Measurements from ENCODE around the gene UHMK1.
"Not testable (repeated sequence)": the region's sequence is repeated elsewhere in the genome, so short reads cannot be mapped to it uniquely, and the experiment has no call there.

DNA sequence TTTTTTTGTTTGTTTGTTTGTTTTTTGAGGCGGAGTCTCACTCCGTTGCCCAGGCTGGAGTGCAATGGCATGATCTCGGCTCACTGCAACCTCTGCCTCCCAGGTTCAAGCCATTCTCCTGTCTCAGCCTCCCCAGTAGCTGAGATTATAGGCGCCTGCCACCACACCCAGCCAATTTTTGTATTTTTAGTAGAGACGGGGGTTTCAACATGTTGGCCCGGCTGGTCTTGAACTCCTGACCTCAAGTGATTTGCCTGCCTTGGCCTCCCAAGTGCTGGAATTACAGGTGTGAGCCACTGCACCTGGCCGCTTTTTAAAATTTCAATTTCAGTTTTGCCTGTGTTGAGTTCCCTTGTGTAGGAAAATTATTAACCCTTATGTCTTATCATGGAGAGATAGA, 73.5 kb downstream of the UHMK1 start:
- not testable (repeated sequence) for TF ChIP-seq CTCF (IDR thresholded peaks at IDR 0.05); POLR2AphosphoS5 (IDR thresholded peaks at IDR 0.05; ENCODE audit: low read depth, low read length); TCF7L2 (IDR thresholded peaks at IDR 0.05; ENCODE audit: low read depth, low read length); SIN3A (IDR thresholded peaks at IDR 0.05; ENCODE audit: borderline replicate concordance, insufficient read depth, low read depth, low read length)
- TF ChIP-seq, protein P1, sequence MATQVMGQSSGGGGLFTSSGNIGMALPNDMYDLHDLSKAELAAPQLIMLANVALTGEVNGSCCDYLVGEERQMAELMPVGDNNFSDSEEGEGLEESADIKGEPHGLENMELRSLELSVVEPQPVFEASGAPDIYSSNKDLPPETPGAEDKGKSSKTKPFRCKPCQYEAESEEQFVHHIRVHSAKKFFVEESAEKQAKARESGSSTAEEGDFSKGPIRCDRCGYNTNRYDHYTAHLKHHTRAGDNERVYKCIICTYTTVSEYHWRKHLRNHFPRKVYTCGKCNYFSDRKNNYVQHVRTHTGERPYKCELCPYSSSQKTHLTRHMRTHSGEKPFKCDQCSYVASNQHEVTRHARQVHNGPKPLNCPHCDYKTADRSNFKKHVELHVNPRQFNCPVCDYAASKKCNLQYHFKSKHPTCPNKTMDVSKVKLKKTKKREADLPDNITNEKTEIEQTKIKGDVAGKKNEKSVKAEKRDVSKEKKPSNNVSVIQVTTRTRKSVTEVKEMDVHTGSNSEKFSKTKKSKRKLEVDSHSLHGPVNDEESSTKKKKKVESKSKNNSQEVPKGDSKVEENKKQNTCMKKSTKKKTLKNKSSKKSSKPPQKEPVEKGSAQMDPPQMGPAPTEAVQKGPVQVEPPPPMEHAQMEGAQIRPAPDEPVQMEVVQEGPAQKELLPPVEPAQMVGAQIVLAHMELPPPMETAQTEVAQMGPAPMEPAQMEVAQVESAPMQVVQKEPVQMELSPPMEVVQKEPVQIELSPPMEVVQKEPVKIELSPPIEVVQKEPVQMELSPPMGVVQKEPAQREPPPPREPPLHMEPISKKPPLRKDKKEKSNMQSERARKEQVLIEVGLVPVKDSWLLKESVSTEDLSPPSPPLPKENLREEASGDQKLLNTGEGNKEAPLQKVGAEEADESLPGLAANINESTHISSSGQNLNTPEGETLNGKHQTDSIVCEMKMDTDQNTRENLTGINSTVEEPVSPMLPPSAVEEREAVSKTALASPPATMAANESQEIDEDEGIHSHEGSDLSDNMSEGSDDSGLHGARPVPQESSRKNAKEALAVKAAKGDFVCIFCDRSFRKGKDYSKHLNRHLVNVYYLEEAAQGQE (IDR thresholded peaks at IDR 0.05; ENCODE audit: insufficient read depth in 1 of 2, low read depth in 2 of 2, low read length in 1 of 2) = not testable (repeated sequence)

Data from Panc1 (cell line).